Ishikawa (cell line): ENCODE results near the gene SMYD3.

Experiments
- CEBPB ChIP-seq: IDR thresholded peaks from 2 replicates; pipeline ENCODE4 v1.6.1; 2012
- EP300 ChIP-seq: IDR thresholded peaks from 2 replicates; pipeline ENCODE4 v1.6.1; 2012; ENCODE audit warnings: borderline replicate concordance
- MAX ChIP-seq: IDR thresholded peaks from 2 replicates; pipeline ENCODE4 v1.6.1; 2012
- NFIC ChIP-seq: IDR thresholded peaks from 2 replicates; pipeline ENCODE4 v1.6.1; 2012
- RAD21 ChIP-seq: IDR thresholded peaks from 2 replicates; pipeline ENCODE4 v1.6.1; 2012; ENCODE audit warnings: low read depth
- REST ChIP-seq: IDR thresholded peaks from 2 replicates; pipeline ENCODE4 v1.6.1; 2012; ENCODE audit warnings: low read depth, mild to moderate bottlenecking
- TAF1 ChIP-seq: IDR thresholded peaks from 2 replicates; pipeline ENCODE4 v1.6.1; 2012; ENCODE audit warnings: low read depth, mild to moderate bottlenecking
- TCF12 ChIP-seq: IDR thresholded peaks from 2 replicates; pipeline ENCODE4 v1.6.1; 2012; ENCODE audit warnings: low read depth
- TEAD4 ChIP-seq: IDR thresholded peaks from 2 replicates; pipeline ENCODE4 v1.6.1; 2012
- YY1 ChIP-seq: IDR thresholded peaks from 2 replicates; pipeline ENCODE4 v1.6.1; 2012; ENCODE audit warnings: low read depth
- ZBTB7A ChIP-seq: IDR thresholded peaks from 2 replicates; pipeline ENCODE4 v1.6.1; 2012; ENCODE audit warnings: low read depth

- TF ChIP-seq NFIC (no peak), ZBTB7A (no peak), EP300 (no peak), RAD21 (no peak), MAX (no peak), TCF12 (no peak), CEBPB (no peak), REST (no peak), TAF1 (no peak), YY1 (no peak), TEAD4 (no peak)
Measured at GRCh38 chr1:246515390-246516005, 8.4 kb upstream of the SMYD3 start.
